ENCODE measurements around the gene ADAM17. TPM values are rescaled to one million over a fixed set of nuclear protein-coding genes. Genes with fewer than 3 reads are reported as not detected.
A peak's percentile ranks its signal among the peaks of the same experiment; 100 is the strongest.

The ADAM17 gene
- polyA plus RNA-seq, 1 of the 3 experiments (the other 2 are of a cell fraction): 17.1 TPM

DNA sequence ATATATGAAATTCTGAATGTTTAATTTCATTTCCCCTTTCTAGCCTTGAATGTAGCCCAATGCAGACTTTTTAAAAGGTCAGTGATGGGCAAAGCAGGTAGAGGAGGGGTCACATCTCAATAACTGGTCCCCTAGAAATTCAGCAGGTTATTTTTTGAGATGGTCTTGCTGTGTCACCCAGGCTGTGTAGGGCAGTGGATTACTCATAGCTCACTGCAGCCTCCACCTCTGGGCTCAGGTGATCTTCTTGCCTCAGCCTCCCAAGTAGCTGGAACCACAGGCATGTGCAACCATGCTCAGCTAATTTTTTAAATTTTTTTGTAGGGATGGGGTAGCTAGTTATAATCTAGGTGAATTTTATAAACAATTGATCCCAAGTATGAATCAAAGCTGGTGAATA is 72.5 kb downstream of the ADAM17 start:
- H3K4me3 ChIP-seq (ENCODE audit: low read depth in 2 of 2, low read length in 1 of 2): no peak overlapping the region
- no peak for TF ChIP-seq TCF12 (IDR thresholded peaks at IDR 0.05)
- peaks cover 85 to 86% of the 10 kb centered on the region in 2 experiments for H3K36me3 ChIP-seq (replicated peaks in 1 of 2; ENCODE audit: control insufficient read depth in 1 of 2, insufficient read depth in 2 of 2, low read length in 1 of 2)
- H3K9me3 ChIP-seq: no peaks in the 10 kb centered on the region
- ChIA-PET POLR2A (interaction anchor here (0.8 to 1.6 kb wide), 2 partner anchors 73 to 147 kb away, joined by 3 to 6 read pairs; partner anchors contain the start of genes ADAM17 and YWHAQ), CTCF (interaction anchor here (1.0 to 3.5 kb wide), 4 partner anchors 10 to 344 kb away, joined by 3 to 12 read pairs (median 3); no protein-coding TSS in a partner anchor)
- peaks cover 43% of the 10 kb centered on the region for H3K79me2 ChIP-seq (ENCODE audit: insufficient read depth)
- peaks cover 0 to 16% of the 10 kb centered on the region in 2 experiments; a peak in 1 of 4 replicates for H3K4me1 ChIP-seq (ENCODE audit: control insufficient read depth in 1 of 2, insufficient read depth in 2 of 2, low read depth in 1 of 2, low read length in 1 of 2)
- no peaks in the 10 kb centered on the region for H3K9me2 ChIP-seq
- H3K27me3 ChIP-seq (ENCODE audit: insufficient read depth): no peaks in the 10 kb centered on the region
- H3K9ac ChIP-seq: no peak overlapping the region
- H2AFZ ChIP-seq (ENCODE audit: low read depth): no peak overlapping the region
- DNase-seq: no peak
- H3F3A ChIP-seq (replicated peaks; ENCODE audit: insufficient read depth): peaks cover 25% of the 10 kb centered on the region
- no peak overlapping the region for H3K4me2 ChIP-seq
- peaks cover 4% of the 10 kb centered on the region; the same call in 1 of the 2 replicates for H4K20me1 ChIP-seq (ENCODE audit: insufficient read depth)
- no peak overlapping the region for H3K27ac ChIP-seq (ENCODE audit: low read depth in 2 of 2, low read length in 1 of 2)

DNA sequence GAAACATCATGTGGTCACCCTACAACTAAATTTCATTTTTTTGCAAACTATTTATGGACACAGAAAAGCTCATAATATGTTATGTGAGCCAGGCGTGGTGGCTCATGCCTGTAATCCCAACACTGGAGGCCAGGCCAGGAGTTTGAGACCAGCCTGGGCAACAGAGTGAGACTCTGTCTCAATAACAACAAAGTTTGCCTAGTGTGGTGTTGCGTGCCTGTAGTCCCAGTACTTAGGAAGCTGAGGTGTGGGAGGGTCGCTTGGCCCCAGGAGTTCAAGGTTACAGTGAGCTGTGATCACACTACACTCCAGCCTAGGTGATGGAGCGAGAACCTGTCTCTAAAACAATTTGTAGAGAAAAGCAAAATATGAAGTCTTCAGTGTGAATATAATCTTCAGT is 75.5 kb downstream of the ADAM17 start:
- Histone ChIP-seq H2AFZ (ENCODE audit: low read depth) (no peak overlapping the region), H3K79me2 (ENCODE audit: insufficient read depth) (peaks cover 58% of the 10 kb centered on the region), H3K9me2 (no peaks in the 10 kb centered on the region), H3K27ac (ENCODE audit: low read depth in 2 of 2, low read length in 1 of 2) (peak overlapping the region in 1 of 2 experiments; percentile 56; a peak in 1 of 4 replicates), H3F3A (replicated peaks; ENCODE audit: insufficient read depth) (peaks cover 26% of the 10 kb centered on the region), H3K4me1 (ENCODE audit: control insufficient read depth in 1 of 2, insufficient read depth in 2 of 2, low read depth in 1 of 2, low read length in 1 of 2) (peaks cover 9 to 33% of the 10 kb centered on the region in 2 experiments; a peak in 1 of 4 replicates), H3K4me3 (ENCODE audit: low read depth in 2 of 2, low read length in 1 of 2) (no peak overlapping the region), H3K9ac (no peak overlapping the region), H3K4me2 (no peak overlapping the region), H3K9me3 (no peaks in the 10 kb centered on the region), H3K36me3 (replicated peaks in 1 of 2; ENCODE audit: control insufficient read depth in 1 of 2, insufficient read depth in 2 of 2, low read length in 1 of 2) (peaks cover 69 to 74% of the 10 kb centered on the region in 2 experiments), H3K27me3 (ENCODE audit: insufficient read depth) (no peaks in the 10 kb centered on the region), H4K20me1 (ENCODE audit: insufficient read depth) (peaks cover 4% of the 10 kb centered on the region; the same call in 1 of the 2 replicates)
- ChIA-PET CTCF (interaction anchor here (0.6 to 1.5 kb wide), 3 partner anchors 78 to 337 kb away, joined by 3 read pairs; no protein-coding TSS in a partner anchor), POLR2A (interaction anchor here (1.6 kb wide), 1 partner anchor 76 kb away, joined by 6 read pairs; the partner anchor contains the start of gene ADAM17)
- no peak for DNase-seq
- 98% methylated on average over 4 of the region's 4 CpGs for WGBS (ENCODE audit: low lambda C conversion rate)
- no peak for TF ChIP-seq RCOR1 (IDR thresholded peaks at IDR 0.05; ENCODE audit: low read length)
- TF ChIP-seq POLR2AphosphoS5 (IDR thresholded peaks at IDR 0.05; ENCODE audit: low read depth, low read length): 0 out of 2 replicates have a peak, but pooled peaks have one; percentile 2

DNA sequence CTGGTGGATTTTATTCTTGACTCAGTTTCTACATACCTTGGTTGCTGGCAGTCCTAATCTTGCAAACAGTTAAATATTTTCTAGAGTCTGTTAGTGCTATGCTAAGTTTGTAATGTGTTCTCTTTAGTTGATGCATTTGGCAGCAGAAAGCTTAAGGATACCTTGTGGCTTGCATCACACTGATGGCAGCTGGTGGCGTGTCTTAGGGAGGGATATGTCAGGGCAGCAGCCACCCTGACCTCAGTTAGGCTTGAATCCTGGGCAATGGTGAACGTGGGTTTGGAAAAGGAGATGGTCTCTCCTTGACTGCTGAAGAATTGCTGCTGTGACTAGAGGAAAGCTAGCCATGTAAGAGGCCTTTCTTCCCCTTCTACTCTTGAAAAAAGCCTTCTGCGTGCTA is 77.1 kb downstream of the ADAM17 start:
- CTCF ChIA-PET: interaction anchor here (0.9 kb wide), 1 partner anchor 119 kb away, joined by 3 read pairs; no protein-coding TSS in a partner anchor
- no peak for DNase-seq
- Histone ChIP-seq H2AFZ (ENCODE audit: low read depth) (no peak overlapping the region), H3K4me3 (ENCODE audit: low read depth in 2 of 2, low read length in 1 of 2) (no peak overlapping the region), H3K9me2 (no peaks in the 10 kb centered on the region), H3K36me3 (replicated peaks in 1 of 2; ENCODE audit: control insufficient read depth in 1 of 2, insufficient read depth in 2 of 2, low read length in 1 of 2) (peaks cover 53 to 64% of the 10 kb centered on the region in 2 experiments), H3K79me2 (ENCODE audit: insufficient read depth) (peaks cover 62% of the 10 kb centered on the region), H3K27me3 (ENCODE audit: insufficient read depth) (no peaks in the 10 kb centered on the region), H3K4me2 (no peak overlapping the region), H3K27ac (ENCODE audit: low read depth in 2 of 2, low read length in 1 of 2) (no peak overlapping the region), H3F3A (replicated peaks; ENCODE audit: insufficient read depth) (peaks cover 30% of the 10 kb centered on the region), H3K4me1 (ENCODE audit: control insufficient read depth in 1 of 2, insufficient read depth in 2 of 2, low read depth in 1 of 2, low read length in 1 of 2) (peaks cover 9 to 40% of the 10 kb centered on the region in 2 experiments; a peak in 1 of 4 replicates), H3K9me3 (no peaks in the 10 kb centered on the region), H3K9ac (no peak overlapping the region), H4K20me1 (ENCODE audit: insufficient read depth) (no peaks in the 10 kb centered on the region)
- POLR2A ChIA-PET: no interaction called here
- 92% methylated on average over 3 of the region's 3 CpGs for WGBS (ENCODE audit: low lambda C conversion rate)
- TF ChIP-seq JUND (IDR thresholded peaks at IDR 0.05) (no peak), TAF1 (IDR thresholded peaks at IDR 0.05; ENCODE audit: borderline replicate concordance, low read depth, low read length) (no peak), EP300 (IDR thresholded peaks at IDR 0.05; ENCODE audit: borderline replicate concordance in 1 of 2, low read depth in 1 of 2, low read length in 1 of 2) (no peak), MXI1 (IDR thresholded peaks at IDR 0.05; ENCODE audit: low read depth, low read length) (no peak), CHD2 (IDR thresholded peaks at IDR 0.05; ENCODE audit: low read length, partially characterized antibody) (no peak), SIN3A (IDR thresholded peaks at IDR 0.05; ENCODE audit: borderline replicate concordance, low read depth, low read length) (no peak), RAD21 (IDR thresholded peaks at IDR 0.05; ENCODE audit: low read length) (no peak), RCOR1 (IDR thresholded peaks at IDR 0.05; ENCODE audit: low read length) (no peak), MEF2A (IDR thresholded peaks at IDR 0.05; ENCODE audit: borderline replicate concordance, low read depth) (no peak), NFIC (IDR thresholded peaks at IDR 0.05; ENCODE audit: borderline replicate concordance) (no peak), ELF1 (IDR thresholded peaks at IDR 0.05) (no peak)
- TF ChIP-seq, protein P1, sequence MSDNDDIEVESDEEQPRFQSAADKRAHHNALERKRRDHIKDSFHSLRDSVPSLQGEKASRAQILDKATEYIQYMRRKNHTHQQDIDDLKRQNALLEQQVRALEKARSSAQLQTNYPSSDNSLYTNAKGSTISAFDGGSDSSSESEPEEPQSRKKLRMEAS (IDR thresholded peaks at IDR 0.05; ENCODE audit: low read depth): no peak
- TF ChIP-seq, protein P2, sequence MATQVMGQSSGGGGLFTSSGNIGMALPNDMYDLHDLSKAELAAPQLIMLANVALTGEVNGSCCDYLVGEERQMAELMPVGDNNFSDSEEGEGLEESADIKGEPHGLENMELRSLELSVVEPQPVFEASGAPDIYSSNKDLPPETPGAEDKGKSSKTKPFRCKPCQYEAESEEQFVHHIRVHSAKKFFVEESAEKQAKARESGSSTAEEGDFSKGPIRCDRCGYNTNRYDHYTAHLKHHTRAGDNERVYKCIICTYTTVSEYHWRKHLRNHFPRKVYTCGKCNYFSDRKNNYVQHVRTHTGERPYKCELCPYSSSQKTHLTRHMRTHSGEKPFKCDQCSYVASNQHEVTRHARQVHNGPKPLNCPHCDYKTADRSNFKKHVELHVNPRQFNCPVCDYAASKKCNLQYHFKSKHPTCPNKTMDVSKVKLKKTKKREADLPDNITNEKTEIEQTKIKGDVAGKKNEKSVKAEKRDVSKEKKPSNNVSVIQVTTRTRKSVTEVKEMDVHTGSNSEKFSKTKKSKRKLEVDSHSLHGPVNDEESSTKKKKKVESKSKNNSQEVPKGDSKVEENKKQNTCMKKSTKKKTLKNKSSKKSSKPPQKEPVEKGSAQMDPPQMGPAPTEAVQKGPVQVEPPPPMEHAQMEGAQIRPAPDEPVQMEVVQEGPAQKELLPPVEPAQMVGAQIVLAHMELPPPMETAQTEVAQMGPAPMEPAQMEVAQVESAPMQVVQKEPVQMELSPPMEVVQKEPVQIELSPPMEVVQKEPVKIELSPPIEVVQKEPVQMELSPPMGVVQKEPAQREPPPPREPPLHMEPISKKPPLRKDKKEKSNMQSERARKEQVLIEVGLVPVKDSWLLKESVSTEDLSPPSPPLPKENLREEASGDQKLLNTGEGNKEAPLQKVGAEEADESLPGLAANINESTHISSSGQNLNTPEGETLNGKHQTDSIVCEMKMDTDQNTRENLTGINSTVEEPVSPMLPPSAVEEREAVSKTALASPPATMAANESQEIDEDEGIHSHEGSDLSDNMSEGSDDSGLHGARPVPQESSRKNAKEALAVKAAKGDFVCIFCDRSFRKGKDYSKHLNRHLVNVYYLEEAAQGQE (IDR thresholded peaks at IDR 0.05; ENCODE audit: low read depth, low read length): no peak
- TF ChIP-seq, protein P3, sequence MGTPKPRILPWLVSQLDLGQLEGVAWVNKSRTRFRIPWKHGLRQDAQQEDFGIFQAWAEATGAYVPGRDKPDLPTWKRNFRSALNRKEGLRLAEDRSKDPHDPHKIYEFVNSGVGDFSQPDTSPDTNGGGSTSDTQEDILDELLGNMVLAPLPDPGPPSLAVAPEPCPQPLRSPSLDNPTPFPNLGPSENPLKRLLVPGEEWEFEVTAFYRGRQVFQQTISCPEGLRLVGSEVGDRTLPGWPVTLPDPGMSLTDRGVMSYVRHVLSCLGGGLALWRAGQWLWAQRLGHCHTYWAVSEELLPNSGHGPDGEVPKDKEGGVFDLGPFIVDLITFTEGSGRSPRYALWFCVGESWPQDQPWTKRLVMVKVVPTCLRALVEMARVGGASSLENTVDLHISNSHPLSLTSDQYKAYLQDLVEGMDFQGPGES (IDR thresholded peaks at IDR 0.05; ENCODE audit: low read depth, low read length): no peak
